Suprapubic skin (tissue), 4 donors: ENCODE measurements around the gene SEPHS1. TPM values are rescaled to one million over a fixed set of nuclear protein-coding genes. Genes with fewer than 3 reads are reported as not detected.
A peak's percentile ranks its signal among the peaks of the same experiment; 100 is the strongest.
"Not testable (repeated sequence)": the region's sequence is repeated elsewhere in the genome, so short reads cannot be mapped to it uniquely, and the experiment has no call there.

Experiments
- DNase-seq, 2 donors: peaks; one replicate each; pipeline ENCODE4 v3.0.0-alpha.2; 2019; ENCODE audit warnings: low spot score in 2 of 2
- H3K27ac ChIP-seq: fragments of 200-600 bp; sonication (generic); one replicate; pipeline ENCODE4 v1.5.1; 2019
- H3K27me3 ChIP-seq: fragments of 200-600 bp; sonication (generic); one replicate; pipeline ENCODE4 v1.5.1; 2019
- H3K36me3 ChIP-seq: fragments of 200-600 bp; sonication (generic); one replicate; pipeline ENCODE4 v1.5.1; 2019
- H3K4me1 ChIP-seq: fragments of 200-600 bp; sonication (generic); one replicate; pipeline ENCODE4 v1.5.1; 2019
- H3K4me3 ChIP-seq: fragments of 200-600 bp; sonication (generic); one replicate; pipeline ENCODE4 v1.5.1; 2019; ENCODE audit warnings: mild to moderate bottlenecking
- H3K9me3 ChIP-seq: fragments of 200-600 bp; sonication (generic); one replicate; pipeline ENCODE4 v1.5.1; 2019
- EP300 ChIP-seq: sonication (generic); formaldehyde crosslinking; IDR thresholded peaks from one replicate; pipeline ENCODE4 v1.6.1; 2017; ENCODE audit warnings: antibody characterized with exemption
- POLR2A ChIP-seq, 2 donors: fragments of 450-650 bp; IDR thresholded peaks; one replicate each; pipeline ENCODE4 v1.6.1; 2017; ENCODE audit warnings: antibody characterized with exemption in 2 of 2, mild to moderate bottlenecking in 2 of 2, moderate library complexity in 2 of 2
- POLR2AphosphoS5 ChIP-seq, 3 donors: sonication (generic); formaldehyde crosslinking; IDR thresholded peaks; one replicate each; pipeline ENCODE4 v1.6.1; 2017; ENCODE audit warnings: antibody characterized with exemption in 3 of 3
- WGBS: methylation state at CpG from one replicate; pipeline ENCODE4 v1.1.5; 2018; 5-methylcytosine and 5-hydroxymethylcytosine counted together
- total RNA-seq, 4 donors: library from RNA; depleted of rRNA; stranded (reverse); fragments of >200 nt; gene quantifications; one replicate each; pipeline ENCODE4 v1.1.0, GENCODE V29; 2016
- TF ChIP-seq, protein P1 (sequence below), 2 donors: fragments of 200-600 bp in 1 of 2; fragments of 450-650 bp in 1 of 2; sonication (generic) in 1 of 2; IDR thresholded peaks; one replicate each; pipeline ENCODE4 v1.5.1; 2016 to 2019; ENCODE audit warnings: antibody characterized with exemption in 2 of 2, mild to moderate bottlenecking in 1 of 2, moderate library complexity in 1 of 2

SEPHS1 gene
- total RNA-seq, 4 donors from 2014 or later, result 23.1 to 31.6 (median 25.4) TPM

DNA sequence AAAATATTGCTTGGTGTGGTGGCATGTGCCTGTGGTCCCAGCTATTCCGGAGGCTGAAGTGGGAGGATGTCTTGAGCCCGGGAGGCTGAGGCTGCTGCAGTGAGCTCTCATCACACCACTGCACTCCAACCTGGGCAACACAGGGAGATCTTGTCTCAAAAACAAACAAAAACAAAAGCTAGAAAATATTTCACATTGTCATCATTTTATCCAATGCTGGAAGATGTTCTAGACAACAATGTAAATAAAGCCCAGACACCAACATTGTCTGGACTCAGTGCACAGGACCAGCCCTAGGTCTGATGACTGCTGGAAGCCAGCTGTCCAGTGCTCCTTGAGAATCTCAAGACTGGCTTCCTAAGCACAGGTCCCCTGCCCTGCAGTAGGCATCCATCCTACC is 13.5 kb downstream of the SEPHS1 start:
- H3K4me1 ChIP-seq, result peaks cover 8% of the 10 kb centered on the region
- H3K36me3 ChIP-seq, result peaks cover 61% of the 10 kb centered on the region
- no peak for DNase-seq
- H3K4me3 ChIP-seq, result no peak overlapping the region
- H3K27ac ChIP-seq, result no peak overlapping the region
- H3K9me3 ChIP-seq, result no peaks in the 10 kb centered on the region
- no peaks in the 10 kb centered on the region for H3K27me3 ChIP-seq
- WGBS, result 100% methylated on average over 2 of the region's 2 CpGs
- TF ChIP-seq, protein P1, sequence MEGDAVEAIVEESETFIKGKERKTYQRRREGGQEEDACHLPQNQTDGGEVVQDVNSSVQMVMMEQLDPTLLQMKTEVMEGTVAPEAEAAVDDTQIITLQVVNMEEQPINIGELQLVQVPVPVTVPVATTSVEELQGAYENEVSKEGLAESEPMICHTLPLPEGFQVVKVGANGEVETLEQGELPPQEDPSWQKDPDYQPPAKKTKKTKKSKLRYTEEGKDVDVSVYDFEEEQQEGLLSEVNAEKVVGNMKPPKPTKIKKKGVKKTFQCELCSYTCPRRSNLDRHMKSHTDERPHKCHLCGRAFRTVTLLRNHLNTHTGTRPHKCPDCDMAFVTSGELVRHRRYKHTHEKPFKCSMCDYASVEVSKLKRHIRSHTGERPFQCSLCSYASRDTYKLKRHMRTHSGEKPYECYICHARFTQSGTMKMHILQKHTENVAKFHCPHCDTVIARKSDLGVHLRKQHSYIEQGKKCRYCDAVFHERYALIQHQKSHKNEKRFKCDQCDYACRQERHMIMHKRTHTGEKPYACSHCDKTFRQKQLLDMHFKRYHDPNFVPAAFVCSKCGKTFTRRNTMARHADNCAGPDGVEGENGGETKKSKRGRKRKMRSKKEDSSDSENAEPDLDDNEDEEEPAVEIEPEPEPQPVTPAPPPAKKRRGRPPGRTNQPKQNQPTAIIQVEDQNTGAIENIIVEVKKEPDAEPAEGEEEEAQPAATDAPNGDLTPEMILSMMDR (IDR thresholded peaks at IDR 0.05), result no peak
- TF ChIP-seq POLR2AphosphoS5 (IDR thresholded peaks at IDR 0.05), result no peak
- TF ChIP-seq EP300, result no peak
- no peak for TF ChIP-seq POLR2A (IDR thresholded peaks at IDR 0.05)

DNA sequence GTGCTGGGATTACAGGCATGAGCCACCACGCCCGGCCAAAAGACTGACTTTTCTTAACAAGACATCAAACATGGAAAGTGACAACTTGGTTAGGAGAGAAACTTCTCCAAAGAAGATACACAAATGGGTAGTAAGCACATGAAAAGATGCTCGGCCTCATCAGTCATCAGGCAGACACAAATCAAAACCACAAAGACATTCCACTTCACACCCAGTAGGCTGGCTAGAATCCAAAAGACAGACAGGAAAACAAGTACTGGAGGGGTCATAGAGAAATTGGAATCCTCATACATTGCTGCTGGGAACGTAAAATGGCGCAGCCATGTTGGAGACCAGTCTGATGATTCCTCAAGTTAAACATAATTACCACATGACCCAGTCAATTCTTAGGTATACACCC is 16.4 kb downstream of the SEPHS1 start:
- Histone ChIP-seq H3K4me3 (no peak overlapping the region), H3K27ac (no peak overlapping the region), H3K4me1 (no peaks in the 10 kb centered on the region), H3K27me3 (no peaks in the 10 kb centered on the region), H3K9me3 (no peaks in the 10 kb centered on the region), H3K36me3 (peaks cover 80% of the 10 kb centered on the region)
- 91% methylated on average over 5 of the region's 5 CpGs for WGBS
- TF ChIP-seq POLR2AphosphoS5 (IDR thresholded peaks at IDR 0.05) (no peak), EP300 (no peak), POLR2A (IDR thresholded peaks at IDR 0.05) (no peak)
- TF ChIP-seq, protein P1 (IDR thresholded peaks at IDR 0.05), result no peak
- peak in 1 of 2 donors; percentile 16 for DNase-seq

DNA sequence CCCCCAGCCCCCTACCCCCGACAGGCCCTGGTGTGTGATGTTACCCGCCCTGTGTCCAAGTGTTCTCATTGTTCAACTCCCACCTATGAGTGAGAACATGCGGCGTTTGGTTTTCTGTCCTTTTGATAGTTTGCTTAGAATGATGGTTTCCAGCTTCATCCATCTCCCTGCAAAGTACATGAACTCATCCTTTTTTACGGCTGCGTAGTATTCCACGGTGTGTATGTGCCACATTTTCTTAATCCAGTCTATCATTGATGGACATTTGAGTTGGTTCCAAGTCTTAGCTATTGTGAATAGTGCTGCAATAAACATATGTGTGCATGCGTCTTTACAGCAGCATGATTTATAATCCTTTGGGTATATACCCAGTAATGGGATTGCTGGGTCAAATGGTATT is 17.1 kb downstream of the SEPHS1 start:
- 97% methylated on average over 8 of the region's 8 CpGs for WGBS
- DNase-seq, H3K4me1 ChIP-seq, H3K27me3 ChIP-seq, H3K9me3 ChIP-seq, H3K27ac ChIP-seq, H3K4me3 ChIP-seq: not testable (repeated sequence)
- H3K36me3 ChIP-seq, result peaks cover 81% of the 10 kb centered on the region

GRCh38 chr10:13329565-13329964 is 18.5 kb downstream of the SEPHS1 start:
- 91% methylated on average over 3 of the region's 3 CpGs for WGBS
- H3K4me3 ChIP-seq, result no peak overlapping the region
- no peak for TF ChIP-seq POLR2AphosphoS5 (IDR thresholded peaks at IDR 0.05)
- TF ChIP-seq POLR2A (IDR thresholded peaks at IDR 0.05), result no peak
- TF ChIP-seq, protein P1 (IDR thresholded peaks at IDR 0.05), result no peak
- no peak for TF ChIP-seq EP300
- no peak overlapping the region for H3K27ac ChIP-seq
- no peaks in the 10 kb centered on the region for H3K27me3 ChIP-seq
- no peak for DNase-seq
- H3K36me3 ChIP-seq, result peaks cover 81% of the 10 kb centered on the region
- no peaks in the 10 kb centered on the region for H3K4me1 ChIP-seq
- no peaks in the 10 kb centered on the region for H3K9me3 ChIP-seq

GRCh38 chr10:13328613-13329012 is 19.5 kb downstream of the SEPHS1 start:
- TF ChIP-seq EP300 (no peak), POLR2AphosphoS5 (IDR thresholded peaks at IDR 0.05) (no peak), POLR2A (IDR thresholded peaks at IDR 0.05) (no peak)
- TF ChIP-seq, protein P1 (IDR thresholded peaks at IDR 0.05), result no peak
- WGBS, result 86% methylated on average over 10 of the region's 10 CpGs
- no peaks in the 10 kb centered on the region for H3K9me3 ChIP-seq
- H3K4me3 ChIP-seq, result no peak overlapping the region
- peaks cover 88% of the 10 kb centered on the region for H3K36me3 ChIP-seq
- DNase-seq, result no peak
- no peak overlapping the region for H3K27ac ChIP-seq
- H3K4me1 ChIP-seq, result no peaks in the 10 kb centered on the region
- no peaks in the 10 kb centered on the region for H3K27me3 ChIP-seq

DNA sequence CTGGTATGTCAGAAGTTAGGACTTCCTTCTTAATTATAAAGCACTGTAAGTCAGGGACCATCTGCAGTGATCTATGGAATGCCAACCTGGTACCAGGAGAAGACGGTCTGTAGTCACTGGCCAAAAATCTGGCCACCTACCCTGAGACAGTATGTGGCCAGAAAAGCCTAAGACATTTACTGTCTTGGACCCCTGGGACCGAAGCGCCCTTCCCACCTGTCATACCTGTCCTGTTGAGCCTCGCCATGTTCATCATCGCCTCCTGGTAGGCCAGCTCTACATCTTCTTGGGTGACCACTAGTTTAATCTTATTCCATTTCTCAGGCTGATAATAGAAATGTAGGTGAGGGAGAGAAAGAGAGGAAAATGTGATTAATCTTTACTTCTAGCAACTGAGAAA is 20.0 kb downstream of the SEPHS1 start:
- peaks cover 84% of the 10 kb centered on the region for H3K36me3 ChIP-seq
- no peaks in the 10 kb centered on the region for H3K9me3 ChIP-seq
- no peak overlapping the region for H3K4me3 ChIP-seq
- TF ChIP-seq POLR2AphosphoS5 (IDR thresholded peaks at IDR 0.05) (no peak), POLR2A (IDR thresholded peaks at IDR 0.05) (no peak), EP300 (no peak)
- TF ChIP-seq, protein P1 (IDR thresholded peaks at IDR 0.05), result no peak
- H3K27ac ChIP-seq, result no peak overlapping the region
- 97% methylated on average over 5 of the region's 5 CpGs for WGBS
- H3K4me1 ChIP-seq, result no peaks in the 10 kb centered on the region
- H3K27me3 ChIP-seq, result no peaks in the 10 kb centered on the region
- DNase-seq, result no peak
